Esophagus squamous epithelium (tissue), 4 donors: ENCODE data around the gene DRC3.

Experiments used
- CTCF ChIP-seq, 6 experiments: fragments of 450-650 bp in 4 of 6; fragments of 200-600 bp in 2 of 6; sonication (generic) in 2 of 6; IDR thresholded peaks; one replicate each; pipeline ENCODE4 v1.5.1; 2016 to 2019; ENCODE audit warnings: antibody characterized with exemption in 6 of 6, mild to moderate bottlenecking in 4 of 6, moderate library complexity in 4 of 6
- POLR2A ChIP-seq, 4 donors: fragments of 450-650 bp; IDR thresholded peaks; one replicate each; pipeline ENCODE4 v1.6.1; 2017; ENCODE audit warnings: antibody characterized with exemption in 4 of 4, mild to moderate bottlenecking in 4 of 4, moderate library complexity in 3 of 4

DNA sequence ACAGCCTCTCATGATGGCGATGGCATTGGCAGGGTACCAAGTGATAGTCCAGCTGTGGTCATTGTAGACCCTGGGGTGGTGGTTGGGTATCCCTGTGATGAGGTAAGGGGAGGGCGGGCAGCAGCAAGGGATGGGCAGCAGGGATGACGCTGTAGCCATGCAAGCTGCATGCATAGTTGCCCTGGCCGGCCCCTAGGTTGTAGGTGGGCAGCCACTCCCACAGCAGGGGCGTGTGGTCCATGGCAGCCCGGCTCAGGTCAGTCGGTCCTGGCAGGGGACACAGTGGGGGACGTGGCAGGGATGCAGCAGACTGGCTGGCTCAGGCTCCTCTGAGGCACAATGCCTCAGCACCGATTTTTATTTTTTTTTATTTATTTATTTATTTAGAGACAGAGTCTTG is 8.7 kb downstream of the DRC3 start:
- TF ChIP-seq CTCF (IDR thresholded peaks at IDR 0.05) (no peak), POLR2A (IDR thresholded peaks at IDR 0.05) (no peak)
